Measurements from ENCODE around the gene LRR1.
A peak's percentile ranks its signal among the peaks of the same experiment; 100 is the strongest.

LRR1 gene

GRCh38 chr14:49598485-49599300 lies at the start of gene LRR1:
LRR1 (plus strand) TSS chr14:49598940; CDS start chr14:49599021, 81 bp downstream.
- DNase-seq: peak; percentile 85 to 88

- no peak for DNase-seq
Measured at GRCh38 chr14:49549446-49549845, 49.3 kb upstream of the LRR1 start.

- DNase-seq: no peak
Measured at GRCh38 chr14:49549881-49550280, 48.9 kb upstream of the LRR1 start.

- no peak for DNase-seq
Measured at GRCh38 chr14:49550286-49551184, 48.2 kb upstream of the LRR1 start.

GRCh38 chr14:49551569-49551968 lies 47.2 kb upstream of the LRR1 start:
- no peak for DNase-seq

- no peak for DNase-seq
Measured at GRCh38 chr14:49553106-49553505, 45.6 kb upstream of the LRR1 start.

- no peak for DNase-seq
Measured at GRCh38 chr14:49553892-49554291, 44.8 kb upstream of the LRR1 start.

GRCh38 chr14:49559979-49560768 lies 38.6 kb upstream of the LRR1 start:
- DNase-seq: no peak

- DNase-seq: no peak
Measured at GRCh38 chr14:49566714-49567113, 32.0 kb upstream of the LRR1 start.

GRCh38 chr14:49569281-49569680 lies 29.5 kb upstream of the LRR1 start:
- no peak for DNase-seq

- no peak for DNase-seq
Measured at GRCh38 chr14:49574038-49574437, 24.7 kb upstream of the LRR1 start.

GRCh38 chr14:49578141-49578540 lies 20.6 kb upstream of the LRR1 start:
- DNase-seq: no peak

- DNase-seq: no peak
Measured at GRCh38 chr14:49579841-49580240, 18.9 kb upstream of the LRR1 start.

GRCh38 chr14:49581209-49582112 lies 17.3 kb upstream of the LRR1 start:
- DNase-seq: no peak

- no peak for DNase-seq
Measured at GRCh38 chr14:49582113-49582977, 16.4 kb upstream of the LRR1 start.

- no peak for DNase-seq
Measured at GRCh38 chr14:49583629-49584028, 15.1 kb upstream of the LRR1 start.

GRCh38 chr14:49584058-49584457 lies 14.7 kb upstream of the LRR1 start:
- no peak for DNase-seq

GRCh38 chr14:49584981-49585640 lies 13.6 kb upstream of the LRR1 start:
- peak in 1 of 2 donors; percentile 25 for DNase-seq

GRCh38 chr14:49585803-49586672 lies 12.7 kb upstream of the LRR1 start, which contains the start of gene RPS29:
RPS29 (minus strand) TSS chr14:49586380; CDS start chr14:49586346, 34 bp downstream.
- peak; percentile 99 for DNase-seq

Measured in CD4-positive, alpha-beta T cell treated with Interleukin-4 for 1 hour (primary cell).